NCI-H2107 treated with DMSO at 0.1 percent for 48 hours (cell line): ENCODE data around the gene RFX3.

Experiments
- DNase-seq: peaks from one replicate; lab custom pipeline; 2025; ENCODE audit not compliant: unreplicated experiment; lab: John Stamatoyannopoulos, UW

The RFX3 gene

DNA sequence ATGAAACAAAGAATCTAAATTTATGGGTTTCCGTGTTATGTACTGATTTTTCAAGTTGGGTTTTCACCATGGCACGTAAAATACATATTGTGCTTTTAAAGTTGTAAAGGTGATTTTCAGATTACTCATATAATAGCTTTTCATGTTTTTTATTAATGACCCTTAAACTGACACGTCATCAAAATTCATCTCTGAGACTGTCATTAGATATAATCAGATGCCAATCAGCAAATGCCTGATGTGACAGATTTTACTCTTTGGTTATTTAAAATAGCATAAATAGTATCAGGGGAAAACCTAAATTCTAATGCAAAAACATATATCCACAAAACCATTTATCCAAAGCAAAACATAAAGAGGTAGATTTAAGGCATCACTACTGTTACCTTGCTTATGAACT, 11.0 kb downstream of the RFX3 start:
- DNase-seq, result no peak

DNA sequence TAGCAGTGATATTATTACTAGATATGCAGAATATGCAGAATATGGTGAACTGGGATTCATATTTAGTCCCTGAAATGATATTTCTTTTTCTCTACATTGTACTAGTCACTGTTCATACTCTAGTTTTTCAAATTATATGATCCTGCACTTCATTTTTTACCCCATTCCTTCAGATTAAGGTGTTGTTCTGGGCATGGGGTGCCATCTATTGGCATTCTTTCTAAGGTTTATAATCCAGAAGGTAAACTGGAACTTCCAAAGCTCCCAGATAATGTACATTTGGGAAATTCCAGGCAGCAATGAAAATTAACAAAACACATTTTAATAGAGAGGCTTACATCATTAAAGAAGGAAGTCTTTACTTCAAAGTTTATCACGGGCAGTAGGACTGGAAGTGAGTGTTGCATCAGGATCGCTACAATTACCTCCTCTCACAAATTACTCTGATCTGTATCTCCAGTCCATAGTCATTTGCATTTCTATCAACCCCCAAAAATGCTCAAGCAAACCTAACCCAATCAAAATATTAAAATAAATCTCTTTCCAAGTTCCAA, 12.5 kb downstream of the RFX3 start:
- no peak for DNase-seq

DNA sequence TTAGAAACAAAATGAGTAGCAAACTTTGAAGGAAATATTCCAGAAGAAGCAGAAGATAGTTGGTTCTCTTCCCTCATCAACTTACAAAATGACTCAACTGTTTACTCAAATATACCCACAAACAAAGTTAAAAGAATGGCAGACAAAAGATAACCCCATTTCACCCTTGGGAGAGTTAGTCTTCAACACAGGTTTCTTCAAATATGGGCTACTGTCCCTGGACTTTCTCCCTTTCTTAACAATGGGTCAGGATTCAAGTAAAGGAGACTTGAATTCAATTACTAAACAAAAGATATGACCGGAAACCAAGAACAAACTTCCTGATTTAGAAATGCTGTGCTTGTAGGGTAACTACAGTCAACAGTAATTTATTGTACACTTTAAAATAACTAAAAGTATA, 14.2 kb downstream of the RFX3 start:
- DNase-seq, result no peak

DNA sequence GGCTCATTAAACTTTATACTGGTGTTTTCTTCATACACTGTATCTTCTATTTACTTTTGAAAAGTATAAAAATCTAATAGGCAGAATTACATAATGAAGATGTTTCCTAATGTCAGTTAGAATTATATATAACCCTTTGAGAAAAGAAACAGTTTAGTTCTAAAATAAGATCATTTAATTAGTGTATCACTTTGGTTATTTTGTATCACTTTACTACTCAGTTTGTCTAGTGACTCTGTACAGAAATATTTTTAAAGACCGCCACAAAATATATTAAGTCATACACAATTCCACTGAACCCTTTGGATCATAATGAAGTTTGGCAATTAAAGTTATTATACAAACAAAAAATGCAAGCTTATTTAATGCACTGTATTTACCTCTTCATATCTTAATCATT, 15.0 kb downstream of the RFX3 start:
- DNase-seq, result no peak

DNA sequence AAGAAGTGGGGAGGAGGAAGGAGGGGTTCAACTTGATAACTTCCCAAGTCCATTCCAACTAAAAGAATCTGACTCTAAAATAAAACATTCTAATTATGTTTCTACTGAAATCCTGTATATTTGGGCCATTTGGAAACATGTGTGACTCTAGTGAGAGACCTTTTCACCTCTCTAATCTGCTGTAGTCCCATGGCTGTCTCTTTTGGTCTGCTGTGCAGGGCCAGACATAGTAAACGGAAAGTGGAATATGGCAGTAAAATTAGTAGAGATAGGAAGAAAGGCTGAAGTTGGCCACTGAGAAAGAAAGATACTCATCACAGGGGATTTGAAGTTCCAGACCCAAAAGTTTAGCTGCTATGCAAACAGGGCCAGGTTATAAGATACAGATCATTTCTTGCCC, 15.9 kb downstream of the RFX3 start:
- no peak for DNase-seq

DNA sequence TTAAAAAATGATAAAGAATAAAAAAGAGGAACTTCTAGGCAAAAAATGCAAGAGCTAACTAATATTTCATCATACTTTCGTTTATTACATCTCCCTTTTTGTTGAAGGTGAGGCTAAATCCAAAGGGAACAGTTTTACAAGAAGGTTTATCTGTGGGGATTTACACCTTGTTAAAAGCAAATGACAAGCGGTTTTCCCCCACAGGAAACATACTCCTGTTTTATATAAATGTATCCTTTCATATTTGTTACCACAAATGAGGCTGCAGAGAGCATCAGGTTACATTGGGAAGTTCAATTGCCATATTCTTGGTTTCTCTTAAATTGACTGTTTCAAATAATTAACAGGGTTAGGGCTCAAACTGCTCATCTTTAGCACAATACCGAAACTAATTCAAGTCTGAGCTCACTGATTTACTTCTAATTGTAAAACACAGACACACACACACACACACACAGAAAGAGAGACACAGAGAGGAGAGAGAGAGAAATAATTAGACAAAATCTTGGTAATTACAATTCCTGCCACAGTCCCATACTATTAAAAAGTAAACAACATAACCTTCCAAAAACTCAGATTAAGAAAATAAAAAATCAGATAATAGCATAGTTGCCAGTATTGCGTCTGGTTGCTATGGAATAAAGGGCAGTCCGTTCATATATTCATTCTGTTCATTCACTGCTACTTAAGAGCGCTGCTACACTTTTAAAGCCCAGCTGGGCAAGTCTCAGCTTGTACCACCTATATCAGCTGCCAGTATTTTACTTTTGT, 17.1 kb downstream of the RFX3 start:
- DNase-seq, result peak; percentile 87

DNA sequence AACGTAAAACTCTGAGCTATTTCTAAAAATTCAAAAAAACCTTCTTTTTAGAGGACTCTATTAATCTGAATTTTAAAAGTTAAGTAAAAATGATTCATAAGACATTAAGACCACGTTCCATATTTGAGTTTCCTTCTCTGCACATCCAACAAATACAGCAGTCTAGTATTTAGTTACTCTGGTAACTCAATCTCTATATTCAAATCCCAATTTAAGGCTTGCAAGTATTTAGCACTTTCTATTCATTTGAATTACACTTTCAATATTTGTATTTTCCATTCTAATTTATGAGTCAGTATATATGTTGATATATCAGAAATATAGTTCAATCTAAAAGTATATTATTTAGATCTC, 17.7 kb downstream of the RFX3 start:
- DNase-seq, result no peak

DNA sequence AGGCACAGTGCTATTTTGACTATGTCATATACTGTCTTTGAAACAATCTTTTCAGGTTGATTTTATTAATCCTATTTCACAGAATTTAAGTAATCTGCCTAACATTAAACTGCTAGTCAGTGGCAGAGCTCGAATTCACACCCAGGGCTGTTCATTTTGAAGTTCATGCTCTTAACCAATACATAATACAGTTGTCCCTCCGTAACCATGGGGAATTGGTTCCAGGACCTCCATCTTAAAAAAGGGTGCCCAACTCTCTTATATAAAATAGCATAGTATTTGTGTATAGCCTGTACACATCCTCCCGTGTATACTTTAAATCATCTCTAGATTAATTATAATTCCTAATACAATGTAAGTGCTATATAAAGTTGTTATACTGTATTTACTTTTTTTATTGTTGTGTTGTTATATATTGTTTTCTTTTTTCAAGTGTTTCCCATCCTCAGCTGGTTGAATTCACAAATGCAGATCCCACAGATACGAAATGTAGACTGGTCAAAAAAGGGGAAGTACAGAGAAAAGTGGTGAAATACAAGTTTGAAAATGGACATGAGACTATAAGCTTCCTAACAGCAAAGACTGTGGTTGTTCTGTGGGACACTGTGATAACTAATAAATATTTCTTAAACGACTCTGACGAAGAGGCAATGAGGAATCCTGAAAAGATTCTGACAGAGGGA, 18.3 kb downstream of the RFX3 start:
- no peak for DNase-seq

DNA sequence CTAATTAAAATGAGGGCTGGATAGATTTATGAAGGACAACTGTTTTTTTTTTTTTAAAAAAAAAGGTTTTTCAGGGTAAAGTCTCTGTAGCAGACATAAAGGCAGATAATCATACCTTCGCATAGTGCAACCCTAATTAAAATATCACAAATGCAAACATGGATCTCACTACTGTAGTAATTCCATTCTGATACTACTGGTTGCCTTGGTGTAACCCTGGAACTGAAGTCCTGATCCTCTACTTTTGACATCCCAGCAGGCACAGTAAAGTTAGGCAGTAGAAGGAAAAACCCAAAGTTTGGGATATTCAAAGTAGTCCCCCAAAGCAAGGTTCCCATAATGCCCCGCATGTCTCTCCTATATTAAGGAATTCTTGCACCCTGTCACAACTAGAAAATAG, 19.6 kb downstream of the RFX3 start:
- DNase-seq, result no peak

DNA sequence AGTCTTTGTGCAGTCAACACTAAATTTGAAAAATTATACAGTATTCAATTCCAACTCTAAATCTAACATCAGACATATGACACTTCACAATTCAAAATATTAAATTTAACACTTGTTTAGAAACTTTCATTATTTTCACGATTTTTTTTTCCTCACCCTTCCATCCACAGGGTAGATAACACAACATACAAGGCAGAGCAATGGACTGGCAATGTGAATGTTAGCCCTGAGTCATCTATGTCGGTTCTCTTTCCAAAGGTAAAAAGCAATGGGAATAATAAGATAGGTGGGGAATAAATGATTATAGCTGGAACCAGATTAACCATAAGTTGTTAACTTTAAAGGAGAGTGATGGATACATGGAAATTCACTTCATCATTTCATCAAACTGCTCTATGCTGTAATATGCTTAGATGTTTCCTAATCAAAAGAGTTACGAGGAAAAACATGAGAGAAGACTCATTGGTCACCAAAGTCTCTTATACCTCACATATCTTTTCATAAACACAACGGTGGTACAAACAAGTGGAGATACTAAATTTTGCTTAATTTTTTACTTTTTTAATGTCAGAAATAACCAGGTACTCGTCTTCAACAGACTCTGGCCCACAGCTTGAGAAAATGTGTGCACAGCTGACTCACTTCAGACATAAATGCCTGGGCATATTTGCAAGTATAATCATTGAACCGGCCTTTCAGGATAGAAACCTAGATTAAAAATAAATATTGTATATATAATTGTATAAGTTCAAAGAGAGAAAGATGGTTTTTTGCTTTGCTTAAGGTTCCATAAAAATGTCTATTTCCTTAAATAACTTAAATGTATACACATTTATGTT, 23.0 kb downstream of the RFX3 start:
- DNase-seq, result no peak

DNA sequence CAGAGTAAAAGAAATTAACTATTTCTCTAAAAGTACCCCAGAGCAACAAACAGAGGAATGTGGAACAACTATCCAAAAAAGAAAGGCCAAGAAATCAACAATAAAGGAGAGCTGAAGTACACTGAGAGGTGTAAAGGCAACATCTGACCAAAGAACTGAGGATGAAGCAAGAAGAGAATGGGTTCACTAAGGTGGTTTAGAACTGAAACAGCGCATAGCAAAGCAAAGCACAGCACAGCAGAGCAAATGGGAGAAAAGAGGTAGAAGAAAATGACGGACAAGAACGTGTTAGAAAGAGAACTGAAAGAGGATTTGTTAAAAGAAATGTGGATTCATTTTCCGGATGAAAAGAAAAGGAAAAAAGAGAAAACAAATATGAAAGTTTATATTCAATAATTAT, 25.8 kb downstream of the RFX3 start:
- no peak for DNase-seq

DNA sequence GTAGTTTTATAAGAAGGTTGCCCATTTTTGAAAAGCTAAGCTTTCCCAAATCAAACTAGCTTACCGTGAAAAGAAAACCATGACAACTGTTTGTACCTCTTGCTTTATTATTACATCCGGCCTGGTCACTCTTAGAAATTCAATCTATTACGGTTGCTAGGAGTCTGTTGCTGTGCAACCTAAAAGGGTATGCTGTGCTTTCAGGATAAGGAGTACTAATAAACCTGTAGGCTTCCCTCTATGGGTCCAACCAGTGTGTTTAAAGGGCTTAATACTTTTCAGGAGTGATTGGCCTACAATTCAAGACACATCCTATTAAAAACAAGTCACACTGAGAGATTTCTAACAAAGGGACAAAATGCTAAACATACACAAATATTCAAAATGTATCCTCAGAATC, 27.1 kb downstream of the RFX3 start:
- DNase-seq, result no peak

DNA sequence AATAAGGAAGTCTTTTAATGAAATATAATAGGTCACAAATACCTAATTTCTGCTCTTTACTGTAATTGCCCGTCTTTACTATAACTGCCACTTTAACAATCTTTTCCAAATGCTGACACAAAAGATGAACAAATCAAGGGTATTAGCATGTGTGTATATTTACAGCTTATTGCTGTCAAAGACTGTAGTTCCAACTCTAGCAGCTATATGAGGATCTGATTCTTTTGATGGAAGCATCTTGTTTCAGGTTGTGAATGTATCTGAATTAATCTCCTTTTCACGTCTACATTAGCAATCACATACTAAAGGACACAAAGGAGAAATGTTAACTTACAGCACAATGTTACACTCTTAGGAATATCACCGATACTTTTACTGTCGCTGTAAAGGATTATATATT, 27.9 kb downstream of the RFX3 start:
- DNase-seq, result no peak

DNA sequence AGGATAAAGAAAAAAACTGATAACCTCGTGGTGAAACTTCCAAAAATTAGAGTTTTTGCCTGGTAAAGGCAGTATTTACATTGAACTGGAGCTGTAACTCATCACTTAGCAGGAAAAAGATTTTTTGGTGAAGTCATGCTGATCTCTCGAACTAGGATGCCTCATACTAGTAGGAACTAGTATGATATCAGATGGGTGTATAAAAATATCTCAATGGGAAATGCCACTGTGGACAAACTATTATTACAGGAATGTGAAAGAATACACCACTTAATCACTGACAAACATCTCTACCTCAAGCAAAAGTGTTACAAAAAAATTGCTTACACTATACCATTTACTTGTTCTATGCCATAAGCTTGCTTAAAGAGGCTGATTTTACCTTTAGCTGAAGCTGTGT, 28.4 kb downstream of the RFX3 start:
- no peak for DNase-seq

DNA sequence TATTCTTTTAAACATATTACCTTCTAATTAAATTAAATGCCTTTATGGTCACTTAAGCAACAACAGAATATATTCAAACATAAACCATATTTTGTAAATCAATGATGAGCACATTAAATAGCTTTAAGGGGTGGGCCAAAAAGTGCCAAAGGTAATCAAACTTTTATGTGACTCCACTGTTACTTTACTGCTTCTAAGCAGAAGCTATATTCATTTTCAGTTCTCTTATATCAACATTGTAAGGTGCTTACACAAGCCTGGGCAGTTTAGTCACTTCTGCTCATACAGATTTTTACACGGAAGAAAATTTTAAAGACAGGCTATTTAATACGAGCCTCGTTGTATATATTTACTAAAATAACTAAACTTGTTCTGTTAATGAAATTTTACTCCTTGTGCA, 29.9 kb downstream of the RFX3 start:
- DNase-seq, result no peak

DNA sequence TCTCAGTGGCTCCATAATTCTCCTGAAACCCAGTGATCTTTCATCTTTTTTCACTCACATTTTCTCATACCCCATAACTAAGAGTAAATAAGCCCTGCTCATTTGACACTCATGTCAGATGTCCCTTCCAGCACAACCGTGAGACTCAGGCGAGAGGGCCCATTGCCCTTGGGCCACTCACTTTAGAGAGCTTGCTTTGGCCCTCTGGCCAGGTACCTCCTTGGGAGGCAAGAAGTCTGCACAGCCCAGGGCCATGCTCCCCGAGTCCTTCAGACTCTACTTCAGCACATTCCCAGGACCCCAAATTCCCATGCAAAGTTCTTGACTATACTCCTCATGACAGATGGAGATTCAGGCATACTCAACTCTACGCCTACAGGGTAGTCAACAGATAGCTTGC, 33.6 kb downstream of the RFX3 start:
- DNase-seq, result no peak

DNA sequence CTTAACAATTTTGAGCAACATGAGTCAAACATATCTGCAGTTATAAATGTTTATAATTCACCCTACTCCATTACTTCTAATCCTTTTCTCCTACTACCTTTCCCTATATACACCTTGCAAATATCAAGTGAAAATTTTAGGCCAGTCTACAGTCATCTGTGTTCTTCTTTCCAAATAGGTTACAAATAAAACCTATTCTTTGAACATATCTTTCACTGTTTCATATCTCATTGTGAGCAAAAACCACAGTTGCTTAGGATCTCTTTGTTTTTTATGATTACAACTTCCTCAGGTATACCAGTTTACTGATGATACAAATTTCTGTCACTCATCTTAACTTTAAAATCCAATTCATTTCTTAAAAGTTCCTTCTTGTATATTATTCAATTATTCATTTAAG, 34.4 kb downstream of the RFX3 start:
- DNase-seq, result no peak

DNA sequence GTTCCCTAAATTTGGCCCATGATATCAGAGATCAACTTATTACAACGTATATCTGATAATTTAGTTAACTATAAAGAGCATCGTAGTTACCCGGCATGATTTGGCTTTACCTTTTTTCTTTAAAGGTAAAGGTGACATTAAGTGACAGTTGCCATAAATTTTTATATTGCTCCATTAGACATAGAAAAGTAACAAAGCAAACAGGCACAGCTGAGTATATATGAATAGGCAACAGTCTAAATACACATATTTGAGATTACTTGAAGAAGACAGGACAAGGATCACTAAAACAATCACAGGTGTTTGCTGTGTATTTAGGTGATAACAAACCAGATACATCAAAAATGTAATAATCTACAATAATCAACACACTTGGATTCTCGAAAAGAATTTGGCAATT, 34.8 kb downstream of the RFX3 start:
- no peak for DNase-seq

DNA sequence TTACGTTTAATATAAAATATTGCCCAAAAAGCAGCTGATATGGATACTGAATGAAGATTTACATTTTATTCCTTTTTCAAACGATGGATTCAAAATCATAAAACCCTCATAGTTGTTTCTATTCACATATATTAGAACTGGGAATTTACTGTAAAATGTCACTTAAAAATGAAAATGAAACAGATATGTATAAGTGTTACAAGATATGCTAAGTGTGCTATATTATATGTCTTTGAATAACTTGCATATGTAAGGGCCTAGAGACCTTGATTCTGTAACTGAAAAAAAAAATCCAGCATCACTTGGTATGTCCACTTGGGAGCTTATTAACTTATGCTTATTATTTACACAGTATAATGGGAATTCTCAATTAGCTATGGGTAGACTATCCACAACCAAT, 43.2 kb downstream of the RFX3 start:
- no peak for DNase-seq

DNA sequence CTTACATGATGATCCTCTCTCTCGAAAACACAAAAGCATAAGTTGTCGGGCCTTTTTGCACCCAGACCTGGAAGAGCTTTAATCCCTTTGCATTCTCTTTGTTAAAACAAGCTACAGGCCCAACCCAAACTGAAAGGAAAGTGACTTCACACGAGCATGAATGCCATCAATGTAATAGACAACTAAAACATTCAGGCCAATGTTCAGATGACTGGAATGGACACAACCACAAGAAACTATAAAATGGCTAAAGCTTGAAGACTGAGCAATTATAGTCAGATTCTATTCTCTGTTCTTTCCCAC, 45.5 kb downstream of the RFX3 start:
- DNase-seq, result no peak

DNA sequence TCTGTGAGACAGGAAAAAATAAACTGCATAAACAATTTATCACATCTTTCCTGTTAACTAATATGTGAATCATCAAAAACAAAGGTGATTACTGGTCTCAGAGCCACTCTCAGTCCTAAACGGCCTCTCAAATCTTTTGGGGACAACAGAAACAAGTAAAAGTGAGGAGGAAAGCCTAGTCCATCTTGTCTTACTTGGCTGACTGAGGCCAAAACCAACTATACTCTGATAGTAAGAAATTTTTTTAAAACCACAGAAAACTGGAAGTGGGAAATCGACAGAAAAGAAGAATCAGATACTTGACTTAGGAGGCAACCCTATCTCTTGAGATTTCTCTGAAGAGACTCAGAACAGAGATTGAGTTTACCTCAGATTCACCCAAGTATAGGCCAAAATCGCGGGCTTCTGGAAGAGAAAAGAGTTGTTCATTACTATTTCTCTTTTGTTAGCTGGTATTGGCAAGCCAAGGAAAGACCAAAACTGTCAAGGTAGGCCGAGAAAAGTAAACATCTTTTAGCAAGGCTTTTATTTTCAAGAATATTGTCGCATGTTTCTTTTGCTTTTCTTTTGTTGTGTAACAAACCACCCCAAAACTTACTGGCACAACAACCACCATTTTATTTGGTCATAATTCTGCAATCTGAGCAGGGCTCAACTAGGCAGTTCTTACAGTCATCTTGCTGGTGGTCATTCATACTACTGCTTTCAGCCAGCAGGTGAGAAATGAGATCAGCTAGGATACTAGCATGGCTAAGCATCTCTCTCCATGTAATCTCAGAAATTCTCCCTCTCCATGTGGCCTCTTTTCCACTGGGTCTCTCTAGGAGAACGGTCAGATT, 46.1 kb downstream of the RFX3 start:
- DNase-seq, result no peak
